GM12891 (cell line): Measurements from ENCODE around the gene NACA. TPM values are rescaled to one million over a fixed set of nuclear protein-coding genes. Genes with fewer than 3 reads are reported as not detected.
A peak's percentile ranks its signal among the peaks of the same experiment; 100 is the strongest.

Experiments
- DNase-seq: peaks from one replicate; pipeline ENCODE4 v3.0.0; 2011; ENCODE audit warnings: low spot score; ENCODE audit not compliant: insufficient read length
- FAIRE-seq: peaks from 2 replicates; lab custom pipeline; 2011; peaks lifted over from hg19 to GRCh38; lab: Jason Lieb, UNC
- PAX5 ChIP-seq: IDR thresholded peaks from 2 replicates; pipeline ENCODE4 v1.6.1; 2011; ENCODE audit warnings: low read length, moderate library complexity, mild to moderate bottlenecking; ENCODE audit not compliant: insufficient read depth, severe bottlenecking
- POLR2A ChIP-seq: IDR thresholded peaks from 2 replicates; pipeline ENCODE4 v1.6.1; 2011; ENCODE audit warnings: low read depth, low read length, control low read depth
- POLR2AphosphoS5 ChIP-seq: IDR thresholded peaks from 2 replicates; pipeline ENCODE4 v1.6.1; 2011; ENCODE audit warnings: low read depth, low read length, control low read depth
- POU2F2 ChIP-seq: IDR thresholded peaks from 2 replicates; pipeline ENCODE4 v1.6.1; 2011; ENCODE audit warnings: low read depth, mild to moderate bottlenecking, control low read depth, low read length, moderate library complexity
- SPI1 ChIP-seq: IDR thresholded peaks from 2 replicates; pipeline ENCODE4 v1.6.1; 2011; ENCODE audit warnings: low read depth, low read length, control low read depth
- TAF1 ChIP-seq: IDR thresholded peaks from 2 replicates; pipeline ENCODE4 v1.6.1; 2011; ENCODE audit warnings: low read depth, low read length, control low read depth
- polyA plus RNA-seq: library from polyadenylated mRNA; unstranded; fragments of >200 nt; gene quantifications from one replicate; pipeline ENCODE4 v1.2.1, GENCODE V29; 2012; ENCODE audit warnings: low read depth, missing spikeins, inconsistent platforms; ENCODE audit not compliant: missing spikeins

The NACA gene
- 2,973 TPM for polyA plus RNA-seq

DNA sequence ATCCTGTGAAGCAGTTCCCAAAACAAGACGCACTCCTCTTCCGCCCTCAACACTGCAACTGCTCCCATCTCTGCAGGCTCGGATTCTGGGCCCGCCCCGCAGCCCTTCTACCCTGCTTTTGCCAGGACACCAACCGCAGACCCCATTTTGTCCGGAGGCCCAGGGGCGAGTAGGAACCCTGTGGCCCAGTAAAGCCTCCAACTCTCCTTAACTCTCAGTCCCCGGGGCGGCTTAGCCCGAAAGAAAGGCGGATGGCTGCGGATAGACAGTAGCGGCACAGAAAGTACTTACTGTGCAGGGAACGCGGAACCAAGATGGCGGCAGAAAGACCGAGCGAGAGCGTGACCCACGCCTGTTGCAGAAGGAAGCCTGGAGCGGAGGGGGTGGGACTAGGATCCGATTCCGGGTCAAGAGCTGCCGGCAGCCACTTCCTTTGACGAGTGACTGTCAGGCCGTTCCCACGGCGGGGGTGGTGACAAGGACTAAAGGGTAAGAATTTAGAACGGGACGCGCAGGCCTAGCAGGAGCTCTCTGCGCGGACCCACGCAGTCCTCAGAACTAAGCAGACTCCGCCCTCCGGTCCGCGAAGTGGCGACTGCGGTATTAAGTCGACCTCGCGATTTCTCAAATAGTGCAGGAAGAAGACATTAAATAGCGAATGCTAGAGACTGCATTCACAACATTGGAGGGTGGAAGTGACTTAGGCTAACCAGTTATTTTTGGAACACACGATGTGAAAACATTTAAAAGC, at the start of gene NACA:
TSS of gene NACA (minus strand) at position 328 of the 751 bp plus-strand sequence. CDS start 778 bp downstream, outside the sequence.
- peak; percentile 92 for DNase-seq
- FAIRE-seq, result peak; percentile 97

DNA sequence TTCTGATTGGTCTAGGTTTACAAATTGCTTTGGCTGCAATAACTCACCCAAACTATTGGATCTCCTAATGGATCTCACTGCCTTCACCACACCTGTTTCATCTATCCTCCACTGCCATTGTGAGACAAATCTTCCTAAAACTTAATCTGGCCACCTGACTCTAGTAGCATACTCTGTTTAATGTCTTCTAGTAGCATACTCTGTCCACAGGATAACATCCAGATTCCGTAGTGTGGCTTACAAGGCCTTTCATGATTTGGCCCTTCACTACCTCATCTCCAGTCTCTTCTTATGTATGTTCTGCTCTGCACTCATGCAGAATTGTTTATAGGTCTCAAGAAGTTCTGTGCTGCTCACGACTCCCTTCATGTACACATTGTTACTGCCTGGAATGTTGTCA, 48.0 kb upstream of the NACA start:
- no peak for TF ChIP-seq SPI1
- no peak for TF ChIP-seq POU2F2

More for the DNA sequence above, at the start of gene NACA:
- peak; percentile 98 for TF ChIP-seq POLR2A
- peak; percentile 98 for TF ChIP-seq POLR2AphosphoS5
- no peak for TF ChIP-seq PAX5
- TF ChIP-seq TAF1, result peak; percentile 96
- peak; percentile 55 for TF ChIP-seq POU2F2

DNA sequence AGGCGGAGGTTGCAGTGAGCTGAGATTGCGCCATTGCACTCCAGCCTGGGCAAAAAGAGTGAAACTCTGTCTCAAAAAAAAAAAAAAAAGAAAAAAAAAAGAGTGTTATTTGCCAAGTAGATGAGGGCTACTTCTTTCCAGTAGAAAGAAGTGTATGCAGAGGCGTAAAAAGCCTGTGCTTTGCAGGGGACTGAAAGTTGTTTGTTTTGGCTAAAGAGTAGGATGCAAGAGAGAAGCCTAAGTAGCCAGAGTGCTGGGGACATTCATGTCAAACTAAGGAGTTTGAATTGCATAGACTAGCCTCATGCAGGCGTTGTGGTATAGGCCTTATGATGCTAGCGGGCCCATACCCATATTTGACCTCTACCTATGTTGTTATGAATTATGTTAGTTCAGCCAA, 47.5 kb upstream of the NACA start:
- DNase-seq (no peak), FAIRE-seq (no peak)
- TF ChIP-seq POLR2AphosphoS5 (no peak), TAF1 (no peak), POU2F2 (no peak), POLR2A (no peak), SPI1 (no peak), PAX5 (no peak)

More for the DNA sequence above, 48.0 kb upstream of the NACA start:
- FAIRE-seq, result no peak
- no peak for DNase-seq

DNA sequence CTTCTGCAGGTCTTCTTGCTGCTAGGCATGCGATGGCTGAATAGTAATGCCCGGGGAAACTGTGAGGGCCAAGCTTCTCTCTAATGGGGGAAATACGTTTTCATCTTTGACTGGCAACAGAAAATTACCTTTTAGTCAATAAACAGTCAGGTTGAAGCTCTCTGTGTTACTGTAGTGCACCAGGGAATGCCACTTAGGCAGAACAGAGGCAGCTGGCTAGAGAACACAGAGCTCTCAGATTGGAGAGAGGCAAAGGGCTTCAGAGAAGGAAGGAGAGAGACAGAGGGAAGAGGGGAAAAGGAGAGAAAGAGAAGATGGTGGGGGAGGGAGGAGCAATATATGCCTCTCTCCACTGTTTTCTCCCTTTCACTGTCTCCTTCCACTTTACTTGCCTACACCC, 44.8 kb upstream of the NACA start:
- FAIRE-seq (no peak), DNase-seq (no peak)
- TF ChIP-seq PAX5 (no peak), POU2F2 (no peak), POLR2A (no peak), POLR2AphosphoS5 (no peak), SPI1 (no peak), TAF1 (no peak)

DNA sequence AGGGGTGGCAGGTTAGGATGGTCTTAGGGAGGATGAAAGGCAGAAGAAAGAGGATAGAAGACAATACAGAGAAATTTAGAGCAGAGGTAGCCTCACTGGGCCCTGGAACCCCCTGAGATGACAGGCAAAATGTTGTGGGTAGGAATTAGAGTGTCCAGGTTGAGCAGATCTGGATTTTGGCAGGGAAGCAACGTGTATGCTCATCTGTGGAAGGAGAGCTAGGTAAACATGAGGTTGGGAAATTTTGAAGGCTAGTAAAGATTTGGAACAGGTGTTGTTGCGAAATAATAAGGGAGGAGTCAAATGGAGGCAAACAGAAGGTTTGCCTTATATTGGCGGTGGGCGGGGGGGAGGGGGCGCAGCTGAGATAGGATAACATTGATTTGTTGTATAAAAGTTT, 43.3 kb upstream of the NACA start:
- FAIRE-seq (no peak), DNase-seq (no peak)
- TF ChIP-seq TAF1 (no peak), PAX5 (no peak), POLR2A (no peak), POLR2AphosphoS5 (no peak), POU2F2 (no peak), SPI1 (no peak)

DNA sequence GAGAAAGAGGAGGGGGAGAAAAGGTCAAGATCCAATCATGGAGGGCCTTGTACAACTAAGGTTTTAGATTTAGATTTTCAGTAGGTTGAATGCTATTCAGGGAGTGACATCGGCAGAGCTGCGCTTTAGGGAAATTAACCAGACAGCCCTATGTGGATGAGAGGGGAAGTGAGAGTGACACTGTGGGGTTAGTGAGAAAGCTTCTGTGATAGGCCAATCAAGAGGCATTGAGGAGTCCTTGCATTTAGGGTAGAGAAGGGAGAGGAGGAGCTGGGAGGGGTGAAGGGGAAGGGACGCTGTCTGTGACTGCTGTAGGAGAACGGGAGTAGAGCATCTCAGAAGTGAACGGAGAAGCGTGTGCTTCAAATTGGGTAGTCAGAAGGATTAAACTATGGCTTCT, 41.4 kb upstream of the NACA start:
- TF ChIP-seq POLR2AphosphoS5, result no peak
- TF ChIP-seq SPI1, result peak; percentile 98
- DNase-seq, result peak; percentile 53
- FAIRE-seq, result peak; percentile 91

DNA sequence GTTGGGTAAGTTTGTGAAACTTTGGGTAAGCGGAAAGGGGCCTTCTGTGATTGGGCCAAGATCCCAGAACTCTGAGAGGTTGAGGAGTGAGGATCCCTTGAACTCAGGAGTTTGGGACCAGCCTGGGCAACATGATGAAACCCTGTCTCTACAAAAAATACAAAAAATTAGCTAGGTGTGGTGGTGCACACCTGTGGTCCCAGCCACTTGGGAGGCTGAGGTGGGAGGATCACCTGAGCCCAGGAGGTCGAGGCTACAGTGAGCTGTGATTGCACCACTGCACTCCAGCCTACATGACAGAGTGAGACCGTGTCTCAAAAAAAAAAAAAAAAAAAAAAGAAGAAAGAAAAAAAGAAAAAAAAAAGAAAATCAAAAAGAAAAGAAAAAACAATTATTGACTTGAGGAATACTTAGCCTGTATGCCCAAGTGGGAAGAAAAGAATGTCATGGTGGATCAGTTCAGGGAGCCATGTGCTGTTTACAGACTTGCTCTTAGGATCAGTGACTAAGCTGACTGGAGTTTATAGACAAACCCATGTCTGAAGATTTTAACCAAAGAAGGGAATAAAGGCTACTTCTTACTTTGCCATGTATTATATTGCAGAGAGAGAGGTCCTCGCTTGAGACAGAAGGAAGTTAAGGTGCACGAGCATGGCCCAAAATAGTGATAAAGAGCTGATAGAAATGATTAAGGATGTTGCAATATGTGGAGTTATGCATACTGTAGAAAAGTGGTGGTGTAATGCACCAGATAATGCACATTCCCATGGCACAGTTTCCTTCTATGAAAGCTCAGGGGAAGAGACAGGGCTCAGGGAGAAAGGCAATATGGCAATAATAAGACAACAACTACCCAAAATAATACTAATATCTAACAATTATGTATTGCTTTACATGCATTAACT, 38.9 kb upstream of the NACA start:
- DNase-seq (no peak), FAIRE-seq (no peak)
- TF ChIP-seq TAF1, result no peak
- no peak for TF ChIP-seq POLR2AphosphoS5
- TF ChIP-seq POLR2A, result no peak
- no peak for TF ChIP-seq SPI1
- TF ChIP-seq POU2F2, result no peak
- TF ChIP-seq PAX5, result no peak

DNA sequence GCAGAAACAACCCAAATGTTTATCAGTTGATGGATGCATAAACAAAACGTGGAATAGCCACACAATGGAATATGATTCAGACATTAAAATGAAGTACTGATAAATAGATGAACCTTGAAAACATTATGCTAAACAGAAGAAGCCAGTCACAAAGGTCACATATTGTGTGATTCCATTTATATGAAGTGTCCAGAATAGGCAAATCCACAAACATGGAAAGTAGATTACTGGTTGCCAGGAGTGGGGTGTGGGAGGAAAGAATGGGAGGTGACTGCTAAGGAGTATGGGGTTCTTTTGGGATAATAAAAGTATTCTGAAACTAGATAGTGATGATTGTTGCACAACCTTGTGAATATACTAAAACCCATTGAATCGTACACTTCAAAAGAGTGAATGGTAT, 36.7 kb upstream of the NACA start:
- FAIRE-seq (no peak), DNase-seq (no peak)
- TF ChIP-seq POLR2AphosphoS5 (no peak), SPI1 (no peak), POLR2A (no peak), POU2F2 (no peak), PAX5 (no peak), TAF1 (no peak)

DNA sequence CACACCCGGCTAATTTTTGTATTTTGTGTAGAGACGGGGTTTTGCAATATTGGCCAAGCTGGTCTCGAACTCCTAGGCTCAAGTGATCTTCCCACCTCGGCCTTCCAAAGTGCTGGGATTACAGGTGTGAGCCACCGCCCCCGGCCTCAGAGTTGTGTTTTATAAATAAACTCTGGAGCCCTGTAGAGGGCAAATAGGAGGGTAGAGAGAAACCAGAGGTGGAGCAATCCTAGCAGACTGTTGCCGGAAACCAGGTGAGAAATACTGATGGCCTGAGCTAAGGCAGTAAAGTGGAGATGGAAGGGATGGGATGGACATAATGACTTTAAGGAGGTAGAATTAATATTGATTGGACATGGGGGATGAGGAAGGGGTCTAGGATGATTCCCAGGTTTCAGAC, 35.4 kb upstream of the NACA start:
- no peak for FAIRE-seq
- TF ChIP-seq POU2F2 (no peak), TAF1 (no peak), POLR2A (no peak), PAX5 (no peak), POLR2AphosphoS5 (no peak), SPI1 (no peak)
- no peak for DNase-seq

DNA sequence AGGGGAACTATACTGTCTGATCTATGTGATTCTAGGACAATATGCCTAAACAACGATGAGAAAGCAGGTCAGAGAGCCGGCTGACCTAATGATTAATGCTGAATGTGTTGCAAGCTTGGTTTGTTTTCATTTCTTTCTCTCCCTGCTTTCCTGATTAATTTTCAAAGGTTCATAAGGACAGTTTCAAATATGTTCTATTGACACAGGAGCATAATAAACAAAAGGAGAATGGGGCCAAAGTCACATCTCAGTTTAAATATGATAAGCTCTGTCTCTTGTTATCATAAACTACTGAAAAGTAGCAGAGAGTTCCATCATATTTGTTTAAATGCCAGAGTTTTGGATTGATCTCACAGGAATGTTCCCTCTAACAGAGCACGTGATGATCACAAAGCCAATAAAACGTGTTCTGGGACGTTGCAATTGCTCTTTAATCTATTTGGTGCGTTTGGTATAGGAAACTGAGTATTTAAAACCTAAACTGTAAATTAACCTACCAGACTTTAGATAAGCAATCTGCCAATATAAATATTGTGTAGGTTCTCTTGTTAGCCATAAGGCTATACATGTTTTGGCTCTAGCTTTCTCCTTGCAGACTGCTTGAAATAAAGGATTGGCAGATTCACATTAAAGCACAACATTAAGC, 34.3 kb upstream of the NACA start:
- DNase-seq (no peak), FAIRE-seq (no peak)
- TF ChIP-seq POU2F2 (no peak), POLR2A (no peak)
